Gastrocnemius medialis (tissue), 4 donors: Measurements from ENCODE around the gene NOL12.

ENCODE experiments used
- POLR2A ChIP-seq, 2 donors: fragments of 450-650 bp; IDR thresholded peaks; one replicate each; pipeline ENCODE4 v1.6.1; 2017; ENCODE audit warnings: antibody characterized with exemption in 2 of 2, mild to moderate bottlenecking in 2 of 2, moderate library complexity in 2 of 2
- TF ChIP-seq, protein P1 (sequence below), 5 experiments: fragments of 450-650 bp in 3 of 5; fragments of 200-600 bp in 2 of 5; sonication (generic) in 2 of 5; IDR thresholded peaks in 4 of 5; conservative IDR thresholded peaks in 1 of 5; 1 replicate in 4 of 5; 2 replicates in 1 of 5; pipeline ENCODE4 v1.5.1; 2016 to 2019; ENCODE audit warnings: antibody characterized with exemption in 5 of 5, mild to moderate bottlenecking in 3 of 5, moderate library complexity in 3 of 5

DNA sequence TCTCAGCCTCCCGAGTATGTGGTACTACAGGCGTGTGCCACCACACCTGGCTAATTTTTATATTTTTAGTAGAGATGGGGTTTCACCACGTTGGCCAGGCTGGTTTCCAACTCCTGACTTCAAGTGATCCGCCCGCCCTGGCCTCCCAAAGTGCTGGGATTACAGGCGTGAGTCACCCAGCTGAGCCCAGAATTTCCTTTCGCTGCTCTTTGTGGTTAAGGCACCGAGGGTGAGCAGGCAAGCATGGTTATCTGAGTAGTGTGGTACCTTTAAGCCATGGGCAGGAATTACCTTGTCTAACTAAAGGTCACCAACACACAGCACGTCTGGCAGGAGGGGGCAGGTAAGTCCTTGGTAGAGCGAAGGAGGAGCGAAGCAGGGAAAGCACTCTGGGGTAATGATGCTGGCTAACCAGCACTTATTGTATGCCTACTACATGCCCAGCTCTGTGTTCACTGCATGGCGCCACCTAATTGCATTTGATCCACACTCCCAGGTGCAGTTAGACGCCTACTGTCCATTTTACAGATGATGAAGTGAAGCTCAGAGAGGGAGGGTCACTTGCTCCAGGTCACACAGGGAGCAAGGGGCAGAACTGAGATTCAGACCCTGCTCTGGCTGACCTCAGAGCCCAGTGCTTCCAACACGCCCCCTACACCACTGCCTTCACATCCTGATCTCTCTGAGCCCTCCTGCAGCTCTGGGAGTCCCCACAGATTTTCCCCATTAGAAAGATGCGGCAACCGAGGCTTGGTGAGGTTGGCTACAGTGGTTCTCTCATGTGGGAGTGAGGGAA lies 56.4 kb downstream of the NOL12 start:
- no peak for TF ChIP-seq POLR2A (IDR thresholded peaks at IDR 0.05)
- TF ChIP-seq, protein P1, sequence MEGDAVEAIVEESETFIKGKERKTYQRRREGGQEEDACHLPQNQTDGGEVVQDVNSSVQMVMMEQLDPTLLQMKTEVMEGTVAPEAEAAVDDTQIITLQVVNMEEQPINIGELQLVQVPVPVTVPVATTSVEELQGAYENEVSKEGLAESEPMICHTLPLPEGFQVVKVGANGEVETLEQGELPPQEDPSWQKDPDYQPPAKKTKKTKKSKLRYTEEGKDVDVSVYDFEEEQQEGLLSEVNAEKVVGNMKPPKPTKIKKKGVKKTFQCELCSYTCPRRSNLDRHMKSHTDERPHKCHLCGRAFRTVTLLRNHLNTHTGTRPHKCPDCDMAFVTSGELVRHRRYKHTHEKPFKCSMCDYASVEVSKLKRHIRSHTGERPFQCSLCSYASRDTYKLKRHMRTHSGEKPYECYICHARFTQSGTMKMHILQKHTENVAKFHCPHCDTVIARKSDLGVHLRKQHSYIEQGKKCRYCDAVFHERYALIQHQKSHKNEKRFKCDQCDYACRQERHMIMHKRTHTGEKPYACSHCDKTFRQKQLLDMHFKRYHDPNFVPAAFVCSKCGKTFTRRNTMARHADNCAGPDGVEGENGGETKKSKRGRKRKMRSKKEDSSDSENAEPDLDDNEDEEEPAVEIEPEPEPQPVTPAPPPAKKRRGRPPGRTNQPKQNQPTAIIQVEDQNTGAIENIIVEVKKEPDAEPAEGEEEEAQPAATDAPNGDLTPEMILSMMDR (IDR thresholded peaks at IDR 0.05 in 4 of 5, conservative IDR thresholded peaks at IDR 0.05 in 1 of 5), result no peak
